GM21529 (cell line): ENCODE data around the gene RNU2-63P.
A peak's percentile ranks its signal among the peaks of the same experiment; 100 is the strongest.
"Not testable (repeated sequence)": the region's sequence is repeated elsewhere in the genome, so short reads cannot be mapped to it uniquely, and the experiment has no call there.

Source experiments
- ATAC-seq: cut with Tn5 transposase; IDR thresholded peaks from one replicate; pipeline ENCODE4 v1.9.1; 2021; ENCODE audit not compliant: unreplicated experiment

The RNU2-63P gene

GRCh38 chr2:88016086-88016959 lies at the start of gene RNU2-63P:
Gene RNU2-63P, minus strand, starts transcription at chr2:88016547.
- peak; percentile 80 for ATAC-seq

- ATAC-seq: no peak
Measured at GRCh38 chr2:88061295-88061694, 44.9 kb upstream of the RNU2-63P start.

DNA sequence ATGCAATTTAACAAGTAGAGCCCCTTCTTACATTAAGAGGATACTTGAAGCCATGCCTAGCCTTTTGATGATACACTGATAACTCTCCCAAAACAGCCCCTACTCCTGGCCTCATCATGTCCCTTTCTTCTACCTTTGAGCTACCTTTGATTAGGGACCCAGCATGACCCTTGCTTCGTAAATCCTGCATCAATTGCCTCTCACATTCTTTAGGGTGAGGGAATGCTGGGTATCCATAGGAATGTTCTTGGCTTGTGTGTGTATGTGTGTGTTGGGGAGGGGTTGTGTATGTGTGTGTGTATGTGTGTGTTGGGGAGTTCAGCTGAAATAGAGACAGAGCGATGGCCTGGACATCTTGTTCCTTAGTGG lies 44.5 kb upstream of the RNU2-63P start:
- ATAC-seq: no peak

DNA sequence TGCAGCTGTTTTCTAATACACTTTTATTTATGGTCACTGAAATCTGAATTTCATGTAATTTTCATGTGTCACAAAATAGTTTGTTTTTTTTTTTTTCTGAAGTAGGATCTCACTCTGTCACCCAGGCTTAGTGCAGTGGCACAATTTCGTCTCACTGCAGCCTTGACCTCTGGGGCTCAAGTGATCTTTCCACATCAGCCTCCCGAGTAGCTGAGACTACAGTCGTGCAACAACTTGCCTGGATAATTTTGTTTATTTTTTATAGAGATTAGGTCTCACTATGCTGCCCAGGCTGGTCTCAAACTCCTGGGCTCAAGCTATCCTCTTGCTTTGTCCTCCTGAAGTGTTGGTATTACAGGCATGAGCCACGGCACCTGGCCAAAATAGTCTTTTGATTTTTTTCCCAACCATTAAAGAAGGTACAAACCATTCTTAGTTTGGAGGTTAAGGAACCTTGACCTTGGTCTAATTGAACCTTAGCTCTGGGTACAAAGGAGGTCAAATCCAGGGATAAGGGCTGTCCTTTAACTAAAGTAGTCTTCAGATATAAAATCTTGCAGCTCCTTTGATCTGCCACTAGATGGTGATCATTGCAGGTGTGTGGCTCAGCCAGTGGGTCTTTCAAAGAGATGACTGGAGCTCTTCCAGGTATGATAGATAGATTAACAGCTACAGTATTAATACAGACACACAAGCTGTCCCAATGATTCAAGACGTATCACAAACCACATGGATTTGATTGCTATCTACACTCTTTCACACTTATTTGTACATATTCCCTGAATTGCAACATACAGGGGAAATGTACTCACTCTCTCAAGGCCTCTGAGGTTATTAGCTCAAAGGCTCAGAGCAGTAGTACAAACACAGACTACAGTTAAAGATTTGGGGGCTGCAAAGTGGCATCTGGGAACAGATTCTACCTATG lies 43.9 kb upstream of the RNU2-63P start:
- ATAC-seq: peak; percentile 43

GRCh38 chr2:88058191-88058590 lies 41.8 kb upstream of the RNU2-63P start:
- ATAC-seq: no peak

DNA sequence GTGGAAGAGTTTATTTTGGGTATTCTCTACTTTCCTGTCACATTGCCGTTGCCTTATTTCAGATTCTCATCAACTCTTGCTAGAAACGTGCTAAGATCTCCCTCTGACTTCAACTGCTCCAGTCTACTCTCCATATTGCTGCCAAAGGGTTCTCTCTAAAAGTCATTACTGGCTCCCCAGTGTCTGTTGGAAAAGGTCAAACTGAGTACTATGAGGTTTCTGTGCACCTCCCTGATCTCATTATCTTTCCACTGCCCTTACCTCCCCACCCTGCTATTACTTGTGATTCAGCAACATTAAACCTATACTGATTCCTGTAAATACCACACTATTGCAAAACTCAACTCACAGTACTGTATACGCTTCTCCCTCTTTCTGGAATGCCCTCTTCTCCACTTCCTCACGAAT lies 41.1 kb upstream of the RNU2-63P start:
- ATAC-seq: no peak

DNA sequence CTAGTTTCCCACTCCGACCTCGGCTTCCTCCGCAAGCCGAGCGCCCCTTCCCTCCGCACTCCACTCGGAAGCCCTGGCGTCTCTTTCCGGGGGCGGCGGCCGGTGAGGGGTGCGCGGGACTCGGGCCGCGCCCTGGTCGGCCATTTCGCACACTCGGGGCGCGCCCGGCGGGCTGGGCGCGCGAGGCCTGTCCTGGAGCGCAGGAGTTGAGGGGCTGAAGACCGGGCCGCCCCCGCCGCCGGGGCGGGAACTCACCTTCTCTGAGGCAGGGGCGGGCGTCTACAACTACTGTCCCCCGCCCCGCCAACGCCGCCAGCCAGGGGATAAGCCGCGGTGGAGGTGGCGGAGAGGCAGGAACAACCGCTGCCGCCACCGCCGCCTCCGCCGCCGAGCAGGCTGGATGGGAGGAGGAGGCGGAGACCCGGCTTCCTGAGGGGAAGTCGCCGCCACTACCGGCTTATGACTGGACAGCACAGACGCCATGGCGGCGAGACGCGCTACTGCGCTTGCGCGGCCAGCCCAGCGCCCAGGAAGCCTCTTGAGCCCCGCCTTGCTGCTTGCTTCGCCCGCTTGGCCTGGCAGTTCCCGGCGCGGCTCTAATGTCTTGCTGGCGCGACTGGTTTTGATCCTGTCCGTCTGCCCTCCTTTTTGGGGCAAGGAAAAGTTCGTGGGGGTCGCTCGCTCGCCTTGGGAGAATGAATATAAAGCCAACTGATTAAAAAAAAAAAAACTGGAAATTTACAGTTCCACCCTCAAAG lies 39.2 kb upstream of the RNU2-63P start, which contains the start of gene KRCC1:
KRCC1 (minus strand) TSS at position 413 of the 758 bp plus-strand sequence. CDS start 27,220 bp downstream, outside the sequence.
- peak; percentile 93 for ATAC-seq

DNA sequence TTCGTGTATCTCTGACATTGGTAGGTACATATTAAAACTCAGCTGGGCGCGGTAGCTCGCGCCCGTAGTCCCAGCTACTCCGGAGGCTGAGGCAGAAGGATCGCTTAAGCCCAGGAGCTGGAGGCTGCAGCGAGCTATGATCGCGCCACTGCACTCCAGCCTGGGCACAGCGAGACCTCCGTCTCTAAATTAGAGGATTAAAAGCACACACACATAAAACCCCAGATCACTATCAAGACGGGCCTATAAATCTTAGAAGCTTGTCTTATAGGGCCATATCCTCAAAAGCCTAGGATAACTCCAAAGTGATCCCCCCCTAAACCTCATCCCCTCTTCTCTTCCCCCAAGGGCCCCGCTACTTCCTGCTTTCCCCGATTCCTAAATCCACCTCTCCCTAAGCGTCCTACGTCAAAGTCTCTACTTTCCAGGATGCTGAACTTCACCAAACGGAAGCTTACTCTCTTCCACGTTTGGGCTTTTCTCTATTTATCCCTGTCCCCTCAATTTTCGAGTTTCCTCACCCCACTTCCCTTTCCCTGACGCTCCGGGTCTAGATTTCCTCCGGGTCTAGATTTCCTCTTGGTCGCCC lies 38.5 kb upstream of the RNU2-63P start:
- ATAC-seq: peak; percentile 4

- no peak for ATAC-seq
Measured at GRCh38 chr2:88053934-88054781, 37.8 kb upstream of the RNU2-63P start.

DNA sequence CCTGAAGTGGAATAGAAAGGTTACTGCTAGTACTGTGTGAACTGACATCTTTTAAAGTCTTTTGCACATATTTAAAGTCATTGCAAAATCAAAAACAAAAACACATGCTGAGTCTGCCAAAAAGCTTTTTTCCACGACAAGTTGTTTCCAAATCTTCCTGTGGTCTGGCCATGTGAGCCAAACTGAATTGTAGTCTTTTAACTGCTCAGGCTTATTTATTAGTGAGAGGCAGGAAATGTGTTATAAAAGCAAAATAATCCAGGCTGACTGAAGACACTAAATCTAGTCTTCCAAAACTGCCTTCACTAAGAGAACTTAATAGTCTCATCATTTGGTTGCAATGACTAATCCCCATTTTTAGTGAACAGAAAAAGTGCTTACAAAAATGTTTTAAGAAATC lies 36.9 kb upstream of the RNU2-63P start:
- ATAC-seq: no peak

GRCh38 chr2:88051792-88052191 lies 35.4 kb upstream of the RNU2-63P start:
- no peak for ATAC-seq

DNA sequence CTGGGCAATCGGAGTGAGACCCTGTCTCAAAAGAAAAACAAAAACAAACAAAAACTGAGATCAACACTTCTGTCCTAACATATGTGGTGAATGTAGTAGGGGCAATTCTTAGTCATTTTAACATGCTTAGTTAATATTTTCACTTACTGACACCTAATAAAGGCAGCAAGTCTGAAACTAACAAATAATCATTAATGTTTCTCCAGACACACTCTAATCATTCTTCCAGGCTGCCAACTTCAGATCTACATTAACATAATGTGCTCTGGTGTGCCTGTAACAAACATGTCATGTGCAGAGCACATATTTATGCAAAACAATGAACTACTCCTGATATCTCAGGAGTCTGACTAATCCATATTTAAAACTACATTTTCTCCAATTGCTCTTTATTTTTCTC lies 33.3 kb upstream of the RNU2-63P start:
- ATAC-seq: no peak

- ATAC-seq: no peak
Measured at GRCh38 chr2:88048541-88048940, 32.2 kb upstream of the RNU2-63P start.

- ATAC-seq: not testable (repeated sequence)
Measured at GRCh38 chr2:88045561-88045960, 29.2 kb upstream of the RNU2-63P start.

- no peak for ATAC-seq
Measured at GRCh38 chr2:88042476-88042875, 26.1 kb upstream of the RNU2-63P start.

- no peak for ATAC-seq
Measured at GRCh38 chr2:88038263-88039105, 22.1 kb upstream of the RNU2-63P start.

DNA sequence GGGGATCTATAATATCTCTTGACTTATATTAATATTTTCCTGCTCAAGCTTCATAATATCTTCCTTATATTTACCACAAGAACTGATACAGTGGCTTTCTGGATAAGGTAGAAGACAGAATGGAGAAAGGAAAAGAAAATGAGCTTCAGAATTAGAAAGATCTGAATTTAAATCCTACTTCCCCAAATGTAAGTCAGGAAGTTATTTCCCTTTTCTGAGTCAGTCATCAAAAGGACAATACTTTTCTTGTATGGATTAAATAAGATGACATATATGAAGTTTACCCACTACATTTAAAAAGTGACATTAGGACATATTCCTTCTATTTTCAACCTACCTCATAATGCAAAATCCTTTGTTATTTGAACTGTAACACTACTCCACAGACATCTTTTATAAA lies 20.3 kb upstream of the RNU2-63P start:
- no peak for ATAC-seq

DNA sequence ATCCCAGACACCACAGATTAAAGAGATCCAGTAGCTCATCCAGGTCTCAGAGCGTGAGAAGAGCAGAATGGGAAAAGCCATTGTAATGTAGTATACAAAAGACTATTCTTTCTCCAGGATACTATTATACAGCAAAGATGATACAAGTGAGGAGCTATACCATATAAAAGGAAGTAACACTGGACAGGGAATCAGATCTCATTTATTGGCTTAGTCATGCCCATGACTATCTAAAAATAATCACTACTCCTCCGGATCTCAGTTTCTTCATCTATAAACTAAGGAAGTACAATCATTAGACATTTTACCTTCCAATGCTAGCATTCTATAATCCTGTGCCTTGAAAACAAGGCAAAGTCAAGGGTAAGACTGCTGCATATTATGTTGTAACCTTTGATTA lies 19.8 kb upstream of the RNU2-63P start:
- no peak for ATAC-seq
